Gastrocnemius medialis (tissue), 4 donors: Measurements from ENCODE around the gene RAB44.

Source experiments
- CTCF ChIP-seq, 5 experiments: fragments of 450-650 bp in 3 of 5; fragments of 200-600 bp in 2 of 5; sonication (generic) in 2 of 5; IDR thresholded peaks in 4 of 5; conservative IDR thresholded peaks in 1 of 5; 1 replicate in 4 of 5; 2 replicates in 1 of 5; pipeline ENCODE4 v1.5.1; 2016 to 2019; ENCODE audit warnings: antibody characterized with exemption in 5 of 5, mild to moderate bottlenecking in 3 of 5, moderate library complexity in 3 of 5
- POLR2A ChIP-seq, 2 donors: fragments of 450-650 bp; IDR thresholded peaks; one replicate each; pipeline ENCODE4 v1.6.1; 2017; ENCODE audit warnings: antibody characterized with exemption in 2 of 2, mild to moderate bottlenecking in 2 of 2, moderate library complexity in 2 of 2

- TF ChIP-seq CTCF (IDR thresholded peaks at IDR 0.05 in 4 of 5, conservative IDR thresholded peaks at IDR 0.05 in 1 of 5) (no peak), POLR2A (IDR thresholded peaks at IDR 0.05) (no peak)
Measured at GRCh38 chr6:36662827-36663256, 34.8 kb upstream of the RAB44 start.
